CD4-positive, alpha-beta T cell treated with Interleukin-15 for 4 hours (primary cell): ENCODE measurements around the gene PPL.
"Not testable (repeated sequence)": the region's sequence is repeated elsewhere in the genome, so short reads cannot be mapped to it uniquely, and the experiment has no call there.

ENCODE experiments used
- DNase-seq: peaks from one replicate; pipeline ENCODE4 v3.0.0-alpha.2; 2020; ENCODE audit warnings: low spot score

PPL gene

DNA sequence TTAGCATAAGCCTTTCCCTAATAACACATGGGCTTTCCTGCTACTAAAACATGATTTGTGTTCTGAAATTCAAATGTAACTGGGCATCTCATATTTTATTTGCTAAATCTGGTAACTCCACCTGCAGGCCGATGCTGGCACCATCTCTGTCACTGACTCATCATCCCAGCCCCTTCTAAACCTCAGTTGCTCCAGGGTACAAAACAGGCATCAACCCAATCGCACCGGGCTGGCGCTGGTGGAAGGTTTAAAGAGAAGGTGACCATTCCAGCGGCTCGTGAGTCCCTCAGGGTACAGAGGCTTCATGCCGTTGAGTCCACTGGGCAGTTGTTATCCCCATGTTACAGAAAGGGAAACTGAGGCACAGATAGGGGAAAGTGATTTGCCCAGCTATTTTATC, 27.1 kb downstream of the PPL start:
- DNase-seq, result no peak

GRCh38 chr16:4908854-4909401, 28.0 kb downstream of the PPL start:
- DNase-seq, result no peak

- no peak for DNase-seq
Observed at GRCh38 chr16:4904942-4905615, 31.9 kb downstream of the PPL start.

DNA sequence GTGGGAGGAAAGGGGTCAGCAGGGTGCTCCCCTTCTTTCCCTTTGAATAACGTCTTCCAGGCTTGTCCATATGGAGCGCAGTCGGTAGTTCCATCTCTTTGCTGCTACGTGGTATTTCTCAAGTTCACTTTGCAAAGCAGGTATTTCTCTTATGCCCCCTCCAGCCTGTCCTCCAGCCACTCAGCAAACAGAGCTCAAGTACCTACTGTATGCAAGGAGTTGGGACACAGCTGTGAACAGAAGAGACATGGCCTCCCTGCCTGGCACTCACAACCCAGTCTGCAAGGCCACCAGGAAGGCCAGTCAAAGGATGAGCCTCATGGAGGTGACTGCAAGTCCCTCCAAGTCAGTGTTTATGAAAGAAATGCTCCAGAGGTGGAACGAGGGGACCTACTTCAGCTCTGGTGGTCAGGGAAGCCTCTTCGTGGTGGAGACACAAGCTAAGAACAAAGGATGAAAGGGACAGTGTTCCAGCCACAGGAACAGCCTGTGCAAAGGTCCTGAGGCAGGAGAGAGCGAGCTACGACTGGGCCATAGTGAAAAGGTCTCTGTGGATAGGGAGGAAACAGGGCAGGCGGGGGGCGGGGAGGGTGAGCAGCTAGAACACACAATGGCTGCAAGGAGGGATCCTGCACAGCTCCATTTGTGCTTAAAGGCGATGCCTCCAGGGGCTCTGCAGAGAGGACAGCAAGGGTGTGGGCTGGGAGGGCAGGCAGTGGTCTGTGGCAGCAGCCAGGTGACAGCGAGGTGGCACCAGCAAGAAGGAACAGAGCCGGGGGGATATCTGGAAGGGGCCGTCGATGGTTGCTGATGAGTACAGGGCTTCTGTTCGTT, 32.6 kb downstream of the PPL start:
- no peak for DNase-seq

DNA sequence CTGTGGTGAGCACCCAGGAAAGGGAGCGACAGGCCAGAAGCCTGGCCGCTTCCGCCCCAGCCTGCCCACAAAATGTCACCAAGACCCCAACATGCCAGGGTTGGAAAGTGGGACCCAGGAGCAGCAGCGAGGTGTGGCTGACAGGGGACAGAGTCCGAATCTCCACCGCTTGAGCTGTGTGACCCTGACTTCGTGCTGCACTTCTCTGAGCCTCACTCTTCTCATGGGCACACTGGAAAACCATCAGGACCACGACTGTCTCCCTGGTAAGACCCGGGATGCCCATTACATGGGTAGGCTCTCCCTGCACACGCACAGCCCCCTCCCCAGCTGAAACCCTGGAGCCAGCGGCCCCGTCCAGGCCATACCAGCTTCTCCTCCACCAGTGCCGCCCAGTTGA, 34.9 kb downstream of the PPL start:
- DNase-seq, result no peak

GRCh38 chr16:4900750-4901149, 36.2 kb downstream of the PPL start:
- no peak for DNase-seq

GRCh38 chr16:4900036-4900435, 36.9 kb downstream of the PPL start:
- DNase-seq, result no peak

DNA sequence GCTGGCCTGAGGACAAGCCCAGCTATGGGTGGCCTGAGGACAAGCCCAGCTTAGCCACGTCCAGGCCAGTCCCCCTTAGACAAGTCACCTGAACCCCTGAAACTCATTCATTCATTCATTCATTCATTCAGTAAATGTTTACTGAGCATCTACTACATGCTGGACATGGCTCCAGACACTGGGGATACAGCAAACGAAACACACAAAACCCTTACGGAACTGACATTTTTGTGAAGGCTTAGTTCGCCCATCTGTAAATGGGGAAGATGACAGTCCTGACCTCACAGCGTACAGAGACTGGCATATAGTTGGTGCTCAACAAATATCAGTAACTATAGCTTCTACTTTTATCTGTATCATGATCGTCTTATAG, 37.5 kb downstream of the PPL start:
- DNase-seq, result no peak

DNA sequence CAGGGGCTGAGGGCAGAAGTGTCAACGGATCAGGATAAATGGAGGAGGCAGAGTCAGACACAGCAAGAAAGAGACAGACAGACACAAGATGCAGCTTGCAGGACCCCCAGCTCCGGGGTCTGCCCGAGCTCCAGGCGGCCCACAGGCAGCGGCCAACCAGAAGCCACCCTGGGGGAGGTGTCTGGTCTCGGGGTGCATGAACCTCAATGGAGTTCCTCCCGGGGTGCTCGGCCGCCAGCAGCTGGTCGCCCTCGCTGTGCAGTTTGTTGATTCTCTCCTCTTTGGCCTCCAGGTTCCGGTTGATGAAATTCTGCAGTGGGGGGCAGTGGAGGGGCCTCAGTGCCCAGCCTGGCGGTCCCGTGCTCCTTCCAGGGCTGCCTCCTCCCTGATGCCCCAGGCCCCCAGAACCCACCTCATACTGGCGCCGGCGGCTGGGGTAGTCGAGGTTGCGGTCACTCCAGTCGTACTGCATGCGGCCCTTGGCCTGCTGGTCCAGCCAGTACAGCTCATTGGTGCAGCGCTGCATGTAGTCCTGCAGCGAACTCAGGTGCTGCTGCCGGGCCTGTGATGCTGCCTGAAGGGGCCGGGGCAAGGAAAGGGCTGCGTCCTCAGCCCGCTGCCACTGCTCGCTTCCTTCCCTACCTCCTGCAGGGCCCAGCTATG, 38.0 kb downstream of the PPL start:
- no peak for DNase-seq

DNA sequence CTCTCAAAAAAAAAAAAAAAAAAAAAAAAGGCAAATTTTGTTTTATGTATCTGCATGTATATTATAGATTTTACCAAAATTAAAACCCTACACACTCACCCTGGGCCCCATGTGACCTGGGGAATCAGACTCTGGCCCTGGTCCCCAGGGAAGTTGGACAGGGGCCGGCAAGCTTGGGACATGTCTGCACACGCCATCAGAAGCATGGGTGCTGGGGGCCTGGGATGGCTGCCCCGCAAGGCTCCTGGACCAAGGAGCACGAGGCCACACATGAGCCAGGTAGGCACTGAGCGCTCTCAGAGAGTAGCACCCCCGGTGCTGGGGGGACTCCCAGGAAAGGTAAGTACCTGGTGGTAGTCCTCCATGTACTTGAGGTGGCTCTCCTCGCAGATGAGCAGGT, 39.6 kb downstream of the PPL start:
- no peak for DNase-seq

GRCh38 chr16:4896761-4897160, 40.2 kb downstream of the PPL start:
- DNase-seq, result not testable (repeated sequence)

DNA sequence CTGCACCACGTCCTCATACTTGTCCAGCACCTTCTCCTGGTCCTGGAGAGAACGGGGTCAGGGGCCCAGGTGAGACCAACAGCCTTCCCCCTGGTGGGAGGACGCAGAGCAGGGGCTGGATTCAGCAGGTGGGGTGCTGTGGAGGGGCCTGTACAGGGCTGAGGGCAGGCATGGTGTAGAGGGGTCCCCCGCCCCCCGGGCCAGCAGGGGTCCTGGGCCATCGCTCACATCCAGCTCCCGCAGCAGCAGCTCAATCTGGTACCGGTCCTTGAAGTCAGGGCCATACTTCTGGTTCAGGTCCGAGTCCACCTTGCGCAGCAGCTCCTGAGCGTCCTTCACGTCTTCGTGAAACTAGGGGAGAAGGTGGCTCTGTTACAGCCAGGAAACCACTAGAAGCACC, 41.6 kb downstream of the PPL start:
- DNase-seq, result no peak

DNA sequence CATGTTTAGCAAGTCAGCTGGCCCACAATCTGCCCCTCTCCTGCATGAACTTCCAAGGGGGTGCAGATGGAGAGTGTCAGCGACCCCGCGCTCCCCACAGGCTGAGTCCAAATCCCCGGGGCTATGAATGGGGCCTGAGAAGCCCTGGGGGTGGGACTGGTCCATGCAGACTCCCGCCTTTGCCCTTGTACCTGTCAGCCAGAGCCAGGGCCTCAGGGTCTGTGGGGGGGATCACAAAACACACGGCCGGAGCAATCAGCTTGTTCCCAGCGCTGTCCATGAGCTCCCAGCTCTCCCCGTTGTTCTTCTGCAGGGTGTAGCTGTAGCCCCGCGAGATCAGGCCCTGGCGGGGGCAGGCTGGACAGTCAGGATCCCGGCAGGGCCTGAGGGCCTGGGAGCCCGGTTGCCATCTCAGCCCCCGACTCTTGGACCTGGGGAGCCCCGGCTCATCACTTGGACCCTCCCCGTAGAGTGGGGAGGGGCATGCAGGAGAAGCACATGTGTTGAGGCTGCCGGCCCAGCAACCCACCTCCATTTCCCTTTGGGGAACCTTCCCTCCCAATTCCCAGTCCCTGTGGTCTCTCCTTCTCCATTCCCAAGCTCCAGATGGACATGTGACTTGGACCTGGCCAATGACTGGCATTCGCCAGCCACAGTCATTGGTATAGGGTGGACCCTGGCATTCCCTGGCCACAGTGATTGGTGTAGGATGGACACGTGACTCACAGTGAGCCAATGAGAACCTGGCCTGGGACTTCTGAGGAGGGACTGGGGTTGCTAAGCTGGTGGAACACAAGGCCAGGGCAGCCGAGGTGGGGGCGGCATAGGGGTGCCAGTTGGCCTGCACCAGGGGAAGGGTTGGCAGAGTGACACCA, 42.4 kb downstream of the PPL start:
- DNase-seq, result no peak

DNA sequence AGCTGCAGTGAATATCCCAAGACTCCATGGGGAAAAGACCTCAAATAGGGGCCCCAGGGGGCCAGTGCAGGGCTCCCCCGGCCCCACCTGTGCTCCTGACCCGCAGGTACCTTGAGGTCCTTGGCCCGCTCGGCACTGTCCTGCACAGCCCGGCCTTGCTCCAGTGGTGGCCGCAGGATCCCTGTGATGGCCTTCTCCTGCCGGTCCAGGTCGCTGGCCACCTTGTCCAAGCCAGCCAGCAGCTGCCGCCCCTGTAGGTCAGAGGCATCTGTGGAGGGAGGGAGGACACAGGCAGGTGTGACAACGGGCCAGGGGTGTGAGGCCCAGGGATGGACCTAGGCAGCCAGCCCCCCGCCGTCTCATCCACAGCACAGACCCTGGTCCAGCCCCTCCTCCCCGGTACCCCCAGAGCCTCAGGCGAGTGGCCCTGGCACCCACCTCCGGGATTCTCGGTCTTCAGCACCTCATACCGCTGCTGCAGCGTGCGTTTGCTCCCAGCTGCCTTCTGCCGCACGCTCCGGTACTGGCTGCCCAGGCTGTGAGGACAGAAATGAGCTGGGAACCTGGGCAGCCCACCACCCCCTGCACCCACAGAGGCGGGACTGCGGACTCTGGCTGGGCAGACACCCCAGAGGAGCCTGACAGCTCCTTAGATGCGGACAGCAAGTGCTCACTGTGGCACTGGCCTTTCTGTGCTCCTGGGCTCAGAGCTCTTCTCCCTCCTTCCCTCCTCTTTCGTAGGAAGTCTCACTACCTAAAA, 43.7 kb downstream of the PPL start:
- DNase-seq, result no peak

- DNase-seq, result no peak
Observed at GRCh38 chr16:4892361-4893102, 44.4 kb downstream of the PPL start.

DNA sequence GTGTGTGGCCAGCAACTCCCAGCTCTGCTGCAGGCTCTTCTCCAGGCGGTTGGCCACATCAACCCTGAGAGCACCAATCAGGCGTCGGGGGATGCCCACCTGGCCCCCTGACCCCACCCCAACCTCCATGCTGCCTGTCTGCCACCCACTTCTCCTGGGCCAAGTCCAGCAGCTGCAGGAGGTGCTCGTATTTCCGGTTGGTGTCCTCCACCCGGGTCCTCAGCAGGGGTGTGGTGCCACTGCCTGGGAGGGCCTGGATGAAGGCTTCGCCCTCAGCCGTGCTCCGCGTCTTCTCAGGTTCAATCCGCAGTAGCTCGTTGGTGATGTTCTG, 45.1 kb downstream of the PPL start:
- DNase-seq, result no peak

- DNase-seq, result no peak
Observed at GRCh38 chr16:4891097-4891885, 45.7 kb downstream of the PPL start.

- DNase-seq, result no peak
Observed at GRCh38 chr16:4890686-4891085, 46.3 kb downstream of the PPL start.

DNA sequence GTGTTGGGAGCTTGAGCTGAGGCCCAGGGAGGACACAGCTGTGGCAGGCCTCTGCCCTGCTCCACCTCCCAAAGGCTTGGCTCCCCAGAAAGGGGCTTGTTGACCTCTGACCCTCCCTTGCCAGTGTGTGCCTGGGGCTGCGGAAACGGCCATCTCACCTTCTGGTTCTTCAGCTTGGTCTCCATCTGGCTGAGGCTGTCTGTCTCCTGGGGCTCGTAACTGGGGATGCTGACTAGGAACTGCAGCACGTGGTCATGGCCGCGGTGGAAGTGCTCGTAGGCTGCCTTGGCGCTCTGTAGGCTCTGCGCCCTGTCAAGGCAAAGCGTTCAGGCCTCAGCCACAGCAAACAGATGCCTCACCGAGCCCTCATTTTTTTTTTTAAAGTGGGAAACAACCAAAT, 46.9 kb downstream of the PPL start:
- no peak for DNase-seq
